Activated effector memory CD4-positive, alpha-beta T cell treated with anti-CD3 and anti-CD28 coated beads, Interleukin-2, amount 50 U/mL, for 16 hours (primary cell): ENCODE data around the gene TPST2.
"Not testable (repeated sequence)": the region's sequence is repeated elsewhere in the genome, so short reads cannot be mapped to it uniquely, and the experiment has no call there.

Experiments
- DNase-seq: peaks from one replicate; pipeline ENCODE4 v3.0.0-alpha.2; 2020

The TPST2 gene

GRCh38 chr22:26528518-26528917 lies 61.4 kb downstream of the TPST2 start:
- not testable (repeated sequence) for DNase-seq

- DNase-seq = no peak
These were observed 62.1 kb downstream of the TPST2 start for GRCh38 chr22:26527574-26528465.

- no peak for DNase-seq
These were observed 62.8 kb downstream of the TPST2 start for GRCh38 chr22:26527167-26527566.

- no peak for DNase-seq
These were observed 63.9 kb downstream of the TPST2 start for GRCh38 chr22:26525946-26526564.

GRCh38 chr22:26524870-26525269 lies 65.1 kb downstream of the TPST2 start:
- no peak for DNase-seq

- DNase-seq = no peak
These were observed 67.3 kb downstream of the TPST2 start for GRCh38 chr22:26522592-26522991.

GRCh38 chr22:26522012-26522411 lies 67.9 kb downstream of the TPST2 start:
- no peak for DNase-seq

GRCh38 chr22:26517429-26517828 lies 72.5 kb downstream of the TPST2 start:
- DNase-seq = no peak

- DNase-seq = no peak
These were observed 73.4 kb downstream of the TPST2 start for GRCh38 chr22:26516503-26516902.

GRCh38 chr22:26515931-26516330 lies 74.0 kb downstream of the TPST2 start:
- no peak for DNase-seq

GRCh38 chr22:26514419-26515161 lies 75.3 kb downstream of the TPST2 start:
- no peak for DNase-seq

GRCh38 chr22:26513838-26514237 lies 76.1 kb downstream of the TPST2 start:
- no peak for DNase-seq

GRCh38 chr22:26512149-26512793 lies 77.7 kb downstream of the TPST2 start, which contains the start of gene TFIP11:
Gene TFIP11 (minus strand): TSS chr22:26512473. CDS start chr22:26510272, 2,201 bp downstream.
- DNase-seq = peak; percentile 97

GRCh38 chr22:26508148-26508547 lies 81.8 kb downstream of the TPST2 start:
- no peak for DNase-seq

GRCh38 chr22:26503758-26504157 lies 86.2 kb downstream of the TPST2 start:
- DNase-seq = no peak

GRCh38 chr22:26502688-26503561 lies 87.0 kb downstream of the TPST2 start:
- peak; percentile 80 for DNase-seq

GRCh38 chr22:26501996-26502395 lies 87.9 kb downstream of the TPST2 start:
- DNase-seq = no peak

GRCh38 chr22:26499188-26499703 lies 90.7 kb downstream of the TPST2 start:
- no peak for DNase-seq

GRCh38 chr22:26496456-26496855 lies 93.5 kb downstream of the TPST2 start:
- no peak for DNase-seq

GRCh38 chr22:26494506-26494905 lies 95.4 kb downstream of the TPST2 start:
- DNase-seq = no peak

- DNase-seq = no peak
These were observed 97.7 kb downstream of the TPST2 start for GRCh38 chr22:26492220-26492619.
